SH-SY5Y (cell line): Measurements from ENCODE around the gene PADI2.

Experiments used
- GATA2 ChIP-seq: IDR thresholded peaks from 2 replicates; pipeline ENCODE4 v1.6.1; 2011; ENCODE audit warnings: mild to moderate bottlenecking, low read depth, low read length
- GATA3 ChIP-seq: IDR thresholded peaks from 2 replicates; pipeline ENCODE4 v1.6.1; 2011; ENCODE audit warnings: low read depth, mild to moderate bottlenecking, low read length, moderate library complexity

DNA sequence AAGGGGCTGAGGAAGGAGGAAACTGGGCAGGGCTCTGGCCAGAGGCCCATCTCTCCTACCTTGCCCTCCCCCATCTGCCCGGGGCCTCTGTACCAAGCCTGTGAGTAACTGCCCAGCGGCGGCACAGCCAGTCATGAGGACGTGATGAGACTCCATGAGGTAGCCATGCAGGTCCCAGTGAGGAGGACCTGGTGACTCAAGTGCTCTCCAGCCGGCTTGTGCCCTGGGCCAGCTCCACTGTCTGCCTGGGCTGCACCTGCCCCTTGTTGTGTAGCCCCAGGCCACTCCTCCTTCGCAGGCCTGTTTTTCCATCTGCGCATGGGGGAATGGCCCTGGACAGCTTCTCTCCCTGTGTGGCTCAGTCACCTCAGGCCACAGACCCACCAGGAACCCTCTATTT is 43.7 kb upstream of the PADI2 start:
- TF ChIP-seq GATA3: no peak
- TF ChIP-seq GATA2: no peak
